SHP77 (cell line): ENCODE results near the gene PRPF38A.

Experiments
- DNase-seq, 2 experiments: peaks; one replicate each; lab custom pipeline; 2025; lab: John Stamatoyannopoulos, UW

PRPF38A gene

DNA sequence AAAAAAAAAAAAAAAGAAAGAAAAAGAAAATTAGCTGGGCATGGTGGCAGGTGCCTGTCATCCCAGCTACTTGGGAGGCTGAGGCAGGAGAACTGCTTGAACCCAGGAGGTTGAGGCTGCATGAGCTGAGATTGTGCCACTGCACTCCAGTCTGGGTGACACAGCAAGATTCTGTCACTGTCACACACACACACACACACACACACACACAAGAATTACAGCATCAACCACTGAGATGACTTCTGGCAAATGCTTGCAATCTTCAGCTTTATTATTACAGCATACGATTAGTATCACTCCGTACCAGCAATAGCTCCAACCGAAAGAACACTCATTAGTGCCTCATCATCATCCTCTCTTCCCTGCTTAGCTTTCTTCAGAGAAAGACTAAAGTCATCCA, 4.8 kb upstream of the PRPF38A start:
- DNase-seq, result no peak

DNA sequence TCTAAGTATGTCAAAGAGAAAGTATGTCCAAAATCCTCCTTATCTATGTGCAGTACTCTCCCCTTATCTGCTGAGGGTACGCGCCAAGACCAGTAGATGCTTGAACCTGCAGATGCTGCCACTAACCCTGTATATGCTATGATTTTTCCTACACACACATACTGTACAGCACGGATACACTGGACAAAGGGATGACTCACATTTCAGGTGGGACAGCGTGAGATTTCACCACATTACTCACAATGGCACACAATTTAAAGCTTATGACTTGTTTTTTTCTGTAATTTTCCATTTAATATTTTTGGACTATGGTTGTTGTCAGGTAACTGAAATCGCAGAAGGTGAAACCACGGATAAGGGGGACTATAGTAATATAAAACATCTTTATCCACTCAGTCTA, 4.3 kb upstream of the PRPF38A start:
- DNase-seq, result no peak

GRCh38 chr1:52402860-52403240, 1.6 kb upstream of the PRPF38A start:
- DNase-seq, result no peak

GRCh38 chr1:52403566-52404115, 761 bp upstream of the PRPF38A start:
- DNase-seq, result peak; percentile 24 to 62

DNA sequence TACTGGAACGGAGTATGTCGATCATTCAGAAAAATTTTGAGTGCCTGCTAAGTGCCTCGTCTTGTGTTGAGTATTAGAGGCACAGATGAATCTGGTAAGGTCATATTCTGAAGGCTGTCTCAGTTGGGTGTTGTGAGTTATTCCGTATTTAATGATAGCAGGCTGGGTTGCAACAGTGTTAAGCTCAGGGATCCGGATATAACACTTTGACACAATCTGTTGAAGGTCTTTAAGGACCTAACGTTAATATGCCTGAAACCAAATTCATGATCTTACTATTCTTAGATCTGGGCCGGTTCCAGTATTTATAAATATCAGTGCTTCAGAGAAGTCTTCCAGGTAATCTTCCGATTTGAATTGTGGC, 555 bp downstream of the PRPF38A start:
- no peak for DNase-seq

- DNase-seq, result no peak
Observed at GRCh38 chr1:52413410-52413989, 9.1 kb downstream of the PRPF38A start.

GRCh38 chr1:52414942-52415341, 10.5 kb downstream of the PRPF38A start:
- no peak for DNase-seq

DNA sequence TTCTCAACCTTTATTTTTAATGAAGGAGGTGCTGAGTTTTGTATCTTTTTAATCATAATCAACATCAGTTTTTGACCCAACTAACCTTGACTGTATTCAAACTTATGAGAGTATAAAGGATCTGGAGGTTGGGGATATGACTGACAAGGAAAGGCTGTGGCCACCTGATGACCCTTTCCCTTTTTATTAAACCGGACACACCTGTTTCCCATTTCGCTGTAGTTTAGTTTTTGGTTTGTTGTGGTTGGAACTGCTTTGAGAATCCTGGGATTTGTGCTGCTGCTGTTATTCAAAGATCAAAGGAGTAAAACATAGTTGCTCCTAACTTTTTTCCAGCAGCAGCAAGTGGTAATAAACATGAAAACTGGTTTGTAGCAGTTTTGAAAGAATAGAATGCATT, 12.4 kb downstream of the PRPF38A start:
- DNase-seq, result no peak

- no peak for DNase-seq
Observed at GRCh38 chr1:52420713-52421112, 16.3 kb downstream of the PRPF38A start.

DNA sequence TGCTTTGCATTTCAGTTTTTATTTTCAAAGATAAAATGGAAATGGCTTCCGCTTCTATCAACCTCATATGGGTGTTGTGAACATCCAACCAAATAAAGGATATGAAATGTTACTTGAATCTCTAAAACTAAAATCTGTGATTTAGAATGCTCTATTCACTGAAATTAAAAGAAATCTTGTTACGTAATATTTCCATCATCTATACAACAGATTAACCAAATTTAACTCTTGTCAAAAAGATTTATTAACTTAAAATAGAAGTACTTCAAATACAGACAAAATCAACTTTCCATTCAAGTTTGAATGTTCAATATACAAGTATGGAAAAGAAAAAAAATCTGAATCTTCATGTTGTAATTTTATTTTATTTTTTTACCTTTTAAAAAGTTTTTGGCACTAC, 18.7 kb downstream of the PRPF38A start:
- DNase-seq, result no peak

DNA sequence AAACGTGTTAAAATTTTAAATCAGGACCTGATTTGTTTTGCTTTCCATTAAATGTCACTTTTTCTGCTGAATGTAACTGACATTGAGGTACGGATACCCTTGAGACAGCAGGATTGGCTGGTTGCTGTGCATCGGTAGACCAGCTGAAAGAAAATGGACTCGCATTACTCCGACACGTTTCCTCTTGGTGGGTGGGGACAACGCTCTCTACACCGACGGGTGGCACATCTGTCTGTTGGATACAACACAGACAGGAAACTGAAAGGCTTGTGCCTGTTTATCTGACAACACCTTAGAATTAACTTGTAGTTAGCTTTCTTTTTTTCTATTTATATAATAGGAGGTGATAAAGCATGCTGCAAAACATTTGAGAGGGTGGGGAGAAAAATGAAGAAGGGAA, 19.4 kb downstream of the PRPF38A start:
- no peak for DNase-seq

GRCh38 chr1:52424231-52424636, 19.8 kb downstream of the PRPF38A start:
- no peak for DNase-seq

DNA sequence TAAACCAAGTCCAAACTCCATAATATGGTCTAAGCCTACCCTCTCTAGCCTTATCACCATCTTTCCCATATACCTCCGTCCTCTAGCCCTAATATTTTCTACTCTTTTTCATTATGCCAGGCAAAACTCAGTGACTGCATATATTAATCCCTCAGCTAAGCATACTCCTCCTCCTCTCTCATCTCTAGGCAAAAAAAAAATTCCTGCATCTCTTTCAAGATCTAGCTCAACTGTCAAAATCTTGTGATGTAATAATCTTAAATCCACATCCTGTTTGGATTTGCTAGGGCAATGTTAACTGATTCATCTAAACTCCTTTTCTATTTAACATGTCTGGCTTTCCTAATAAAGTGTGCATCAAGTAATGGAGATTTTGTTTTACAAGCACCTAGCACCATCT, 20.4 kb downstream of the PRPF38A start:
- DNase-seq, result no peak

DNA sequence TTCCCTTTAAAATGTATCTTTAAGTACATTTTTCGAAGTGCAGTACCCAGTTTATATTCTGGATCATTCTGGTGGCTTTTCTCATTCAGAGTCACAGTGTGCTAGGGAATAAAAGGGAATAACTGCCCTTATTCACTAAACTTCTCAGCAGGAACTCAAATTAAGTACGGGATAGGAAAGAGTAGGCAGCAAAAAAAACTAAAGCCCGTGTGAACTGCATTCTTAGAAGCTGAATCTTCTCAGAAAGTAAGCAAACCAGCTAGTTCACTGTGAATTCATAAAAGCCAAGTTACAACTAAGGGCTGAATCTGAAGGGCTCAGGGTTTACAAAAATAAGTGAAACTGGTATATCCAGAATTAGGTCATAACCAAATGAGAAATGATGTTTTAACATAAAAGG, 22.0 kb downstream of the PRPF38A start:
- no peak for DNase-seq

GRCh38 chr1:52427152-52427551, 22.8 kb downstream of the PRPF38A start:
- DNase-seq, result no peak

- no peak for DNase-seq
Observed at GRCh38 chr1:52432807-52433206, 28.4 kb downstream of the PRPF38A start.

- no peak for DNase-seq
Observed at GRCh38 chr1:52435211-52435610, 30.8 kb downstream of the PRPF38A start.

DNA sequence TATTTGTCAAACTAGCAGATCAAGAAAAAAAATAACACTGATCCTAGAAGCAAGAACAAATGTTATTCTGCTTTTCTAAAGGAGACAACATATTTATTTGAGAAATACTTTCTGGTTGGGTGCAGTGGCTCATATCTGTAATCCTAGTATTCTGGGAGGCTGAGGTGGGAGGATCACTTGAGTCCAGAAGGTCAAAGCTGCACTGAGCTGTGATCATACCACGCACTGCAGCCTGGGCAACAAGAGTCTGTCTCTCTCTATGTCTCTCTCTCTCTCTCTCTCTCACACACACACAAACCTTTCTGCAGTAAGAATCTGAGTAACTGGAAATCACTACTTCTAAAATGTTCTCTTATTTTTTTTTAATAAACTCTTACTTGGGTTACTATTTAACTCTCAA, 31.2 kb downstream of the PRPF38A start:
- no peak for DNase-seq

DNA sequence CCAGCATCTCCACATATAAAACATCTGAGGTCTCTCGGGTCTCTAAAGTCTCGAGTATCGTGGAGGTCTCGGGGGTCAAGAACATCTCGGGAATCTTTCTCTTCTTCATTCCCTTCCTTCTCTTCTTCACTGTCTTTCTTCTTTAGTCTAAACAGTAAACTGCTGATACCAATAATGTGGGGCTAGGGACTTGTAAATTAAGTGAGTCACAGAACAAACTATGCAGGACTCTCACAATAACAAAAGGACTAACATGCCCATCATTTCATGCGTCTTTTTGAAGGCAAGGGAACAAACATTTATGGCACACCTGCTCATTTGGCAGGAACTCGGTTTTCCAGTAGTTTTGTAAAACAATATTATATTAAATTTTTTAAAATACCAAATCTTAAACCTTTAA, 32.4 kb downstream of the PRPF38A start:
- no peak for DNase-seq

DNA sequence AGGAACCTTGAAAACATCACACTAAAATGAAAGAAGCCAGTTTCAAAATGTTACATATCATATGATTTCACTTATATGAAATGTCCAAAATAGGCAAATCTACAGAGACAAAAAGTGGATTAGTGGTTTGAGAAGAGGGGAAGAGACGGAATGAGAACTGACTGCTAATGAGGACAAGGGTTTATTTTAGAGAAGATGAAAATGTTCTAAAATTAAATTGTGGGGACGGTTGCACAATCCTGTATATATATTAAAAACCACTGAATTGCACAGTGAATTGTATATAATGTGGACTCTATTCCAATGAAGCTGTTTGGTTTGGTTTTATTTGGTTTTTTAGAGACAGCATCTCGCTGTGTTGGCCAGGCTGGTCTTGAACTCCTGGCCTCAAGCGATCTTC, 35.6 kb downstream of the PRPF38A start:
- DNase-seq, result no peak

DNA sequence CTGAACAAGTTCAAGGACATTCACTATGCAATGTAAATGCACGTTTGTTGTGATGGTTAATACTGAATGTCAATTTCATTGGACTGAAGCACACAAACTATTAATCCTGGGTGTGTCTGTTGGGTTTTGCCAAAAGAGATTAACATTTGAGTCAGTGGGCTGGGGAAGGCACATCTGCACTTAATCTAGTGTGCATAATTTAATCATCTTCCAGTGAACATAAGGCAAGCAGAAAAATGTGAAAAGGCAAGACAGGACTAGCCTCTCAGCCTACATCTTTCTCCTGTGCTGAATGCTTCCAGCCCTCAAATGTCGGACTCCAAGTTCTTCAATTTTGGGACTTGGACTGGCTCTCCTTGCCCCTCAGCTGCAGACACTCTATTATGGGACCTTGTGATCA, 40.1 kb downstream of the PRPF38A start:
- no peak for DNase-seq

DNA sequence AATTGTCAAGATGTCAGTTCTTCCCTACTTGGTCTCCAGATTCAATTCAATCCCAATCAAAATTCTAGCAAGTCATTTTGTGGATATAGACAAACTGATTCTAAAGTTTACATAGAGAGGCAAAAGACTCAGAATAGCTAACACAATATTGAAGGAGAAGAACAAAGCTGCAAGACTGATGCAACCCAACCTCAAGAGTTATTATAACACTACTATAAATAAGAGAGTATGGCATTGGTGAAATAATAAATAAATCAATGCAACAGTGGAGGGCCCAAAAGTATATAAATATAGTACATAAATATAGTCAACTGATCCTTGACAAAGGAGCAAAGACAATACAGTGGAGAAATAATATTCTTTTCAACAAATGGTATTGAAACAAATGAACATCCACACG, 49.7 kb downstream of the PRPF38A start:
- DNase-seq, result no peak

GRCh38 chr1:52454779-52455178, 50.4 kb downstream of the PRPF38A start:
- no peak for DNase-seq

GRCh38 chr1:52455686-52456085, 51.3 kb downstream of the PRPF38A start:
- no peak for DNase-seq

GRCh38 chr1:52460694-52461093, 56.3 kb downstream of the PRPF38A start:
- DNase-seq, result no peak
